CD4-positive, alpha-beta T cell treated with Interleukin-4 for 4 hours (primary cell): ENCODE measurements around the gene CTRB2.

Experiments
- DNase-seq: peaks from one replicate; pipeline ENCODE4 v3.0.0-alpha.2; 2020

Gene CTRB2

GRCh38 chr16:75203667-75204409 lies 3.1 kb downstream of the CTRB2 start:
- no peak for DNase-seq

GRCh38 chr16:75203096-75203495 lies 3.9 kb downstream of the CTRB2 start:
- DNase-seq = no peak

GRCh38 chr16:75202069-75202590 lies 4.8 kb downstream of the CTRB2 start:
- no peak for DNase-seq

- no peak for DNase-seq
Observed at GRCh38 chr16:75198135-75198600, 8.8 kb downstream of the CTRB2 start.

GRCh38 chr16:75197522-75198134 lies 9.3 kb downstream of the CTRB2 start:
- no peak for DNase-seq

GRCh38 chr16:75196836-75197235 lies 10.1 kb downstream of the CTRB2 start:
- DNase-seq = no peak

- no peak for DNase-seq
Observed at GRCh38 chr16:75195811-75196790, 10.9 kb downstream of the CTRB2 start.

GRCh38 chr16:75193730-75194444 lies 13.1 kb downstream of the CTRB2 start:
- no peak for DNase-seq

- no peak for DNase-seq
Observed at GRCh38 chr16:75193265-75193650, 13.7 kb downstream of the CTRB2 start.

GRCh38 chr16:75192606-75193264 lies 14.2 kb downstream of the CTRB2 start:
- no peak for DNase-seq

GRCh38 chr16:75189638-75190245 lies 17.2 kb downstream of the CTRB2 start:
- DNase-seq = no peak

- no peak for DNase-seq
Observed at GRCh38 chr16:75188832-75189477, 18.0 kb downstream of the CTRB2 start.

- no peak for DNase-seq
Observed at GRCh38 chr16:75181630-75182029, 25.3 kb downstream of the CTRB2 start.

GRCh38 chr16:75179208-75179607 lies 27.8 kb downstream of the CTRB2 start:
- DNase-seq = no peak

- DNase-seq = no peak
Observed at GRCh38 chr16:75176926-75177325, 30.0 kb downstream of the CTRB2 start.

GRCh38 chr16:75175074-75175473 lies 31.9 kb downstream of the CTRB2 start:
- DNase-seq = no peak

GRCh38 chr16:75172578-75172977 lies 34.4 kb downstream of the CTRB2 start:
- DNase-seq = no peak

- no peak for DNase-seq
Observed at GRCh38 chr16:75169899-75170405, 37.0 kb downstream of the CTRB2 start.

GRCh38 chr16:75160386-75160785 lies 46.6 kb downstream of the CTRB2 start:
- DNase-seq = no peak
